ENCODE results near the gene AGPAT3.
"Not testable (repeated sequence)": the region's sequence is repeated elsewhere in the genome, so short reads cannot be mapped to it uniquely, and the experiment has no call there.

Gene AGPAT3

GRCh38 chr21:43835050-43835449 lies 30.0 kb upstream of the AGPAT3 start:
- DNase-seq, result no peak

GRCh38 chr21:43835861-43836260 lies 29.2 kb upstream of the AGPAT3 start:
- no peak for DNase-seq

- DNase-seq, result no peak
Measured at GRCh38 chr21:43836616-43837015, 28.4 kb upstream of the AGPAT3 start.

- DNase-seq, result no peak
Measured at GRCh38 chr21:43840259-43840658, 24.8 kb upstream of the AGPAT3 start.

GRCh38 chr21:43842742-43843141 lies 22.3 kb upstream of the AGPAT3 start:
- DNase-seq, result no peak

- DNase-seq, result not testable (repeated sequence)
Measured at GRCh38 chr21:43844906-43845305, 20.1 kb upstream of the AGPAT3 start.

- DNase-seq, result no peak
Measured at GRCh38 chr21:43845386-43845785, 19.6 kb upstream of the AGPAT3 start.

GRCh38 chr21:43846430-43846829 lies 18.6 kb upstream of the AGPAT3 start:
- DNase-seq, result no peak

GRCh38 chr21:43847301-43847700 lies 17.7 kb upstream of the AGPAT3 start:
- DNase-seq, result no peak

- DNase-seq, result no peak
Measured at GRCh38 chr21:43848771-43849170, 16.3 kb upstream of the AGPAT3 start.

GRCh38 chr21:43849532-43850299 lies 15.3 kb upstream of the AGPAT3 start:
- DNase-seq, result no peak

GRCh38 chr21:43850728-43851295 lies 14.2 kb upstream of the AGPAT3 start:
- DNase-seq, result no peak

GRCh38 chr21:43851593-43851992 lies 13.4 kb upstream of the AGPAT3 start:
- no peak for DNase-seq

- no peak for DNase-seq
Measured at GRCh38 chr21:43853851-43854772, 10.9 kb upstream of the AGPAT3 start.

- DNase-seq, result no peak
Measured at GRCh38 chr21:43854773-43855633, 10.0 kb upstream of the AGPAT3 start.

GRCh38 chr21:43855955-43856354 lies 9.1 kb upstream of the AGPAT3 start:
- DNase-seq, result no peak

- DNase-seq, result no peak
Measured at GRCh38 chr21:43858806-43859648, 6.0 kb upstream of the AGPAT3 start.

GRCh38 chr21:43859747-43860214 lies 5.2 kb upstream of the AGPAT3 start:
- no peak for DNase-seq

- DNase-seq, result no peak
Measured at GRCh38 chr21:43861706-43862105, 3.3 kb upstream of the AGPAT3 start.

GRCh38 chr21:43864313-43864961 lies 586 bp upstream of the AGPAT3 start:
- no peak for DNase-seq

All from DMS153 (cell line).